Measurements from ENCODE around the gene JMJD1C.

The JMJD1C gene

DNA sequence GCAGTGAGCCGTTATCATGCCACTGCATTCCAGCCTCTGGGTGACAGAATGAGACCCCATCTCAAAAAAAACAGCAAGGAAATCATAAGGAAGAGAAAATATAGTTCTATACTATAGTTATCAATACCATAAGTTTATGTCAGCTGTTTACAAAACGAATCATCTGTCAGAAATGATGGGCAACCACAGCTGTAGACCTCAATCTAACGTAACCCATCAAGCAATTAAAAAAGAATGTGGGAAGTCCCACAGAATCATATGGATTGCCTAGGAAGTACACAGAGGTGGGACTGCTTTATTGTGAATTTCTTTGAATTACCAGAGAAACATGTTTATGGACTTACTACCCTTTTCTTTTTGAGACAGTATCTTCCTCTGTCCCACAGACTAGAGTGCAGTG, 325.7 kb downstream of the JMJD1C start:
- DNase-seq (ENCODE audit: low read depth) = no peak
- TF ChIP-seq, protein P1, sequence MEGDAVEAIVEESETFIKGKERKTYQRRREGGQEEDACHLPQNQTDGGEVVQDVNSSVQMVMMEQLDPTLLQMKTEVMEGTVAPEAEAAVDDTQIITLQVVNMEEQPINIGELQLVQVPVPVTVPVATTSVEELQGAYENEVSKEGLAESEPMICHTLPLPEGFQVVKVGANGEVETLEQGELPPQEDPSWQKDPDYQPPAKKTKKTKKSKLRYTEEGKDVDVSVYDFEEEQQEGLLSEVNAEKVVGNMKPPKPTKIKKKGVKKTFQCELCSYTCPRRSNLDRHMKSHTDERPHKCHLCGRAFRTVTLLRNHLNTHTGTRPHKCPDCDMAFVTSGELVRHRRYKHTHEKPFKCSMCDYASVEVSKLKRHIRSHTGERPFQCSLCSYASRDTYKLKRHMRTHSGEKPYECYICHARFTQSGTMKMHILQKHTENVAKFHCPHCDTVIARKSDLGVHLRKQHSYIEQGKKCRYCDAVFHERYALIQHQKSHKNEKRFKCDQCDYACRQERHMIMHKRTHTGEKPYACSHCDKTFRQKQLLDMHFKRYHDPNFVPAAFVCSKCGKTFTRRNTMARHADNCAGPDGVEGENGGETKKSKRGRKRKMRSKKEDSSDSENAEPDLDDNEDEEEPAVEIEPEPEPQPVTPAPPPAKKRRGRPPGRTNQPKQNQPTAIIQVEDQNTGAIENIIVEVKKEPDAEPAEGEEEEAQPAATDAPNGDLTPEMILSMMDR (IDR thresholded peaks at IDR 0.05; ENCODE audit: low read length, missing control alignments) = no peak
- no peak overlapping the region for H3K4me3 ChIP-seq (replicated peaks; ENCODE audit: low read depth, low read length)

DNA sequence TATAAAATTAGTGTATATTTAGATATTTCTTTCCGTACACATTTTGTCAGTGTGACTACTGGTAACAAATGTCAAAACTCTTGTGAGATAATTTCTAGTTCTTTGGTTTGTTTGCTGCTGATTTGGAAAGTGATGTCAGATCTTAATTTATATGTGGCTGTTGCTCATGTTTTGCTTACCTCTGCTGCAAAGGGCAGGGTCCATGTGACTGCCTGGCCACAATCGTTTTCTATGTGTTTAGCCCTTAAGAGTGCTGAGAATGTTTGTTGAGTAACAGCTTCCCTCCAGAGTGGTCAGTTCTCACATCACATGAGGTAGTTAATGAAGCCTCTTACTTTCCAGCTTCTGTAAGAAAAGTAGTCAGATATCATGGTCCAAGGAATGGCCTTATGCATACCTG, 328.5 kb downstream of the JMJD1C start:
- peak; percentile 60 for DNase-seq (ENCODE audit: low read depth)
- TF ChIP-seq, protein P1 (IDR thresholded peaks at IDR 0.05; ENCODE audit: low read length, missing control alignments) = no peak
- H3K4me3 ChIP-seq (replicated peaks; ENCODE audit: low read depth, low read length) = no peak overlapping the region

DNA sequence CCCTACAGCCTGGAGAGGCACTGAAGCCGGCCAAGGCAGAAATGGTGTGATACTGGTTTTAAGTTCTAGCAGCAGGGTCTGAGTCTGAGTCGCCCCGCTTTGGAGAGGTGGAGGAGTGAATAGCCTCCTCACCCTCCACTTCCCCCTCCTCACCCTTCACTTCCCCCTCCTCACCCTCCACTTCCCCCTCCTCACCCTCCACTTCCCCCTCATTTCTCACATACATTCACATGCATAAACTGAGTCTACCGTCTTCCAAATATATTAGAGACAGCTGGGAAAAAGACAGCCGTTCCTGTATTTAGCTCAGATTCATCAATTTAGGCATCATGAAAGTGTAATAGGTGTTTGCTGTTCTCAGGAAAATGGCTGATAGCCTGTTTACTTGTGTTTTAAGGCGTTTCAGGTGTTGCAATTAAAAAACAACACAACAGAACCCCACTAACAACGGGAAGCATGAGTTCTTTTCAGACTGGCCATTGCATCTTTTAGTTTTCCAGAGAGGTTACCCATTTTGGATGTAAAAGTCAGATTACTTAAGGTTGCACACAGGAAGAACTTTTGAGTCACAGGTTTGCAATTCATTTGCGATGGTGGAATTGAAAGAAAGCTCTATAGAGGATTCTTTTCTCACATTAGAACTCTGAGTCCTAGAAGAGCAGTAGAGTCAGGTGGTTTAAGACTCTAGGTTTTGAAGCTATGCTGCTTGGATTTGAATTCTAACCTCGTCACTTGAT, 331.8 kb downstream of the JMJD1C start:
- TF ChIP-seq, protein P1 (IDR thresholded peaks at IDR 0.05; ENCODE audit: low read length, missing control alignments) = no peak
- H3K4me3 ChIP-seq (replicated peaks; ENCODE audit: low read depth, low read length) = peak overlapping the region; percentile 95
- peak; percentile 54 for DNase-seq (ENCODE audit: low read depth)

DNA sequence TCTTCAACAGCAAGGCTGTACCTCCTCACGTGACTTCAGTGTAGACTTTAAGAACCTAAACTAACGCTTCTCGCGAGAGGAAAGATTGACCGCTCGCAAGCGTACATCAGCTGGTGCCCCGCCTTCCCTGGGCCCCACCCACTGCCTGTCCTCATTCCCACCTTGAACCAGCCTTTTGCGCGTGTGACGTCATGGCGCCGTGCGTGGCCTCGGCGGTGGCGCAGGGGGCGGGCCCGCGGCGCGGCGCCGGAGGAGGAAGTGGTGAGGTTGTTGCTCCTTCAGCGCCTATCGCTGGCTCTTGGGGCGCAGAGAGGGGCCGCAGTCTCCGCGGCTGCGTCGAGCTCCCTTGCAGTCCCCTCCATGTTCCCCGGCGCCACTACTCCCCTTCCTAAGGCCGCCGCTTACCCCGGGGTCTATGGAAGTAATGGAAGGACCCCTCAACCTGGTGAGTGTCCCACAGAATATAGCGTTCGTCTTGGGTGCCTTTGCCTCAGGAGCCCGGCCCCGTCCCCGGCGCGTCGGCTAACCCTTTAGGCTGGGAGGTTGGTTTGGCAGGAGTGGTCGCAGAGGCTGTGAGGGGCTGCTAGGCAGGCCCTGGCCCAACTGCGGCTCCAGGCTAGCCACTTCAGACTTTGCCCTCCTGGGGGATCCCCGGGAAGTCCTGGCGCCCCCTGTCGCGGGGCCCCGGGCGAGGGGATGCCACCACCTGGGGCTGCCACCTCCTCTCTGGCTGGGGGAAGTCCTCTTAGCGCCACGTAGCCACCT, 332.5 kb downstream of the JMJD1C start, which contains the start of gene NRBF2:
NRBF2 (plus strand) TSS at position 273 of the 765 bp plus-strand sequence; CDS start at position 416, 143 bp downstream.
- H3K4me3 ChIP-seq (replicated peaks; ENCODE audit: low read depth, low read length) = peak within 1 kb of the TSS; percentile 95
- TF ChIP-seq, protein P1 (IDR thresholded peaks at IDR 0.05; ENCODE audit: low read length, missing control alignments) = no peak
- peak; percentile 99 for DNase-seq (ENCODE audit: low read depth)

DNA sequence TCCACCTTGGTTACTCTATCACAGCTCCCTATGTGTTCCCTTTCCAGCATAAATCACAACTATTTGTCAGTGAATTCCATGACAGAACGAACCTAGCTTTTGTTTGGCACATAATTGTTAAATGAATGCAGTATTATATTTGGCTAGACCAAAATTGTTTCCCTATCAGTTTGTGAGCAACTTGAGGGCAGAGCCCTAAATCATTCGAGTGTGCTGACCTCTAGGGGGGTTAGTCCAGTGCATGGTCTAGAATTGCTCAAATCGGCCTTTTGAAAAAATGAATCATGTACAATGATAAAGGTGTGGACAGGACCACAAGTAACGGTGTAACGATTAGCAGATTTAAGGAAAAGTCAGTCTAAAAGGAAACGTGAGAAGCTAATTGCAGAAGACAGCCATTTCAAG, 333.1 kb downstream of the JMJD1C start:
- TF ChIP-seq, protein P1 (IDR thresholded peaks at IDR 0.05; ENCODE audit: low read length, missing control alignments) = no peak
- DNase-seq (ENCODE audit: low read depth) = no peak
- peak overlapping the region; percentile 26 for H3K4me3 ChIP-seq (replicated peaks; ENCODE audit: low read depth, low read length)

DNA sequence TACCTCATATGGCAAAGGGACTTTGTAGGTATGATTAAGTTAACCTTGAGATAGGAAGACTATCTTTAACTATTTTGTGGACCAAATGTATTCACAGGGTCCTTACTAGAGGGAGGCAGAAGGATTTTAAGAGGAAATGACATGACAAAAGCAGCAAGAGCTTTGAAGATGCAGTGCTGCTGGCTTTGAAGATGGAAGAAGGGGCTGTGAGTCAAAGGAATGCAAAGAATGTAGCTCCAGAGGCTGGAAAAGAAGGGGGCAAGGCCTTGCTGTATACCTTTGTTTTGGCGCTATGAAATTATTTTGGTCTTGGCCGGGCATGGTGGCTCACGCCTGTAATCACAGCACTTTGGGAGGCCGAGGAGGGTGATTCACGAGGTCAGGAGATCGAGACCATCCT, 335.9 kb downstream of the JMJD1C start:
- TF ChIP-seq, protein P1 (IDR thresholded peaks at IDR 0.05; ENCODE audit: low read length, missing control alignments) = no peak
- no peak for DNase-seq (ENCODE audit: low read depth)
- H3K4me3 ChIP-seq (replicated peaks; ENCODE audit: low read depth, low read length) = no peak overlapping the region
